ENCODE measurements around the gene CFAP74.

Gene CFAP74

GRCh38 chr1:2039251-2039650, 35.7 kb upstream of the CFAP74 start:
- DNase-seq (ENCODE audit: low spot score), result no peak

GRCh38 chr1:2038229-2038628, 34.6 kb upstream of the CFAP74 start:
- no peak for DNase-seq (ENCODE audit: low spot score)

- no peak for DNase-seq (ENCODE audit: low spot score)
These were observed 33.9 kb upstream of the CFAP74 start for GRCh38 chr1:2037314-2037979.

- no peak for DNase-seq (ENCODE audit: low spot score)
These were observed 32.7 kb upstream of the CFAP74 start for GRCh38 chr1:2036287-2036686.

- no peak for DNase-seq (ENCODE audit: low spot score)
These were observed 29.6 kb upstream of the CFAP74 start for GRCh38 chr1:2033165-2033564.

- no peak for DNase-seq (ENCODE audit: low spot score)
These were observed 29.2 kb upstream of the CFAP74 start for GRCh38 chr1:2032737-2033136.

GRCh38 chr1:2031546-2032540, 28.3 kb upstream of the CFAP74 start:
- DNase-seq (ENCODE audit: low spot score), result no peak

GRCh38 chr1:2030076-2030871, 26.7 kb upstream of the CFAP74 start:
- no peak for DNase-seq (ENCODE audit: low spot score)

DNA sequence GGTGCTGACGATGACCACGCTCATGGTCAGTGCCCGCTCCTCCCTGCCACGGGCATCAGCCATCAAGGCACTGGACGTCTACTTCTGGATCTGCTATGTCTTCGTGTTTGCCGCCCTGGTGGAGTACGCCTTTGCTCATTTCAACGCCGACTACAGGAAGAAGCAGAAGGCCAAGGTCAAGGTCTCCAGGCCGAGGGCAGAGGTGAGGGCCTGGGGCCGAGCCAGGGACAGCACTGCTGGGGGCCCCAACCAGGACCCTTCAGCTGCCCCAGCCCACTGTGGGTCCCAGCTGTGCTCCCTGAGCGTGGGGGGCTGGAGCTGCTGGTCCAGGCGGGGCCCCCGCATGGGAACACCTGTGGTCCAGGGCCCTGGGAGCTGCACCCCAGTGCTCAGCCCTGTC, 26.0 kb upstream of the CFAP74 start:
- no peak for DNase-seq (ENCODE audit: low spot score)

- no peak for DNase-seq (ENCODE audit: low spot score)
These were observed 25.4 kb upstream of the CFAP74 start for GRCh38 chr1:2028870-2029560.

DNA sequence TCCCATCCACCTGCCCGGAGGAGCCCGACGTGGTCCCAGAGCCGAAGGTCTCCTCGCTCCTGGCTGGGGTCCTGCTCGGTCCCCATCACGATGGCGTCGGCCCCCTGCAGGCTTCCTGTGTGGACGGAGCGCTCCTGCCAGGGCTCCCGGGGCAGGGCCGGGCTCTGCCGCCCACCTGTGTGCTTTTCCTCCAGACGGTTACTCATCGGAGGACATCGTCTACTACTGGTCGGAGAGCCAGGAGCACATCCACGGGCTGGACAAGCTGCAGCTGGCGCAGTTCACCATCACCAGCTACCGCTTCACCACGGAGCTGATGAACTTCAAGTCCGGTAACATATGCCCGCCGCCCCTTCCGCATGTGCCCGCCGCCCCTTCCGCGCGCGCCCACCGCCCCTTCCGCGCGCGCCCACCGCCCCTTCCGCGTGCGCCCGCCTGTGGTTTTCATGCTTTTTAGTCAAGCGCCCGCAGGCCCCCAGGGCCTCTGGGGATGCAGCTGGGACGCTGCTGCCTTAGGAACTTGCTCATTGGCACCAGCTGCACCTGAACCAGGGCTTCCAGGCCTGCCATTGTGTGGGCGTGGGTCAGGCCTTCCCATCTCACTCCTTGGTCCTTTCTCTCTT, 24.5 kb upstream of the CFAP74 start:
- DNase-seq (ENCODE audit: low spot score), result no peak

- DNase-seq (ENCODE audit: low spot score), result no peak
These were observed 21.9 kb upstream of the CFAP74 start for GRCh38 chr1:2025491-2025981.

DNA sequence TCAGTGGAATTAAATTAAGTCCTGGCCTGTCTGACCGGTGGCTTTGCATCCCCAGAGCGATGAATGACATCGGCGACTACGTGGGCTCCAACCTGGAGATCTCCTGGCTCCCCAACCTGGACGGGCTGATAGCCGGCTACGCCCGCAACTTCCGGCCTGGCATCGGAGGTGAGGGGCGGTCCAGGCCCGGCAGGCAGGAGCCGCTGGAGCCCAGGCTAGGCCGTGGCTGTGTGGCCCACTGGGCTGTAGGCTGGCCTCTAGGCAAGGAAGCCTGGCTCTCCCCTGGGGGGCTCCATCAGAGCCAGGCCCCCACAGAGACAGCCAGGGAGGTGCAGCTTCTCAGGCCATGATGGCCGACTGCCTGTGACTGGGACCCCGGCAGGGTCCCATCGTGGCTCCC, 21.3 kb upstream of the CFAP74 start:
- DNase-seq (ENCODE audit: low spot score), result no peak

DNA sequence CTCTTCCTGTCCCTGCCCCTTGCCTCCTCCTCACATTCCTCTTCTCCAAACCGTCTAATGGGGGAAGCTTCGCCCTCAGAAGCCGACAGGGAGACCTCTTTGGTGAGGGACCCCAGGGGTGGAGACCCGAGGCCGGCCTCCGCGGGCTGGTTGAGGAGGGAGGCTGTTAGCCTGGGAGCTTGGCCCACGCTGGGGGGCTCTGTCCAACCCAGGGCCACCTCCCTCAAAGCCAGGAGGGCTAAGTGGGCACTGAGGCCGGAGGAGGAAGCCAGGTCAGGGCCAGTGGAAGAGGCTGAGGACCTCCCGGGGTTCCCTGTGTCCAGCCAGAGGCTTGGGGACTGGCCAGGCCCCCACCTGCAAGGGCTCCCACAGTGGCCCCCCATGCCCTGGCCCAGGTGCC, 20.9 kb upstream of the CFAP74 start:
- DNase-seq (ENCODE audit: low spot score), result no peak

DNA sequence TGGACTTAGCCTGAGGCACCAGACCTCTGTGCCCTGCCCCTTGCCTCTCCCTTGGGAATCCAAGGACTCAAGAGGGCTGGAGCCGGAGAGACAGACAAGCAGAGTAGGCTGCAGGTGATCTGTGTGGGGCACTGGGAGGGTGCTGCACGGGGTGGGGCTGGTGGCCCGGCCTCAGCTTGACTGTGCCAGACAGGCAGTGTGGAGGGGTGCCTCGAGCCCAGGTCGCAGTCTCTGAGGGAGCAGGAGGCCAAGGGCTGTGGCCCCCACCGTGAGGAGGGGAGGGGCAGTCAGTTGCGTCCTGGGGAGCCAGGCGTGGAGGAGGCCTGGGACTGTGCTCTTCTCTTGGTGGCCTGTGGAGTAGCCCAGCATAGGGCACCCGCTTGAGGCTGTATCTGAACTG, 19.6 kb upstream of the CFAP74 start:
- DNase-seq (ENCODE audit: low spot score), result no peak

- DNase-seq (ENCODE audit: low spot score), result no peak
These were observed 18.6 kb upstream of the CFAP74 start for GRCh38 chr1:2022063-2022770.

DNA sequence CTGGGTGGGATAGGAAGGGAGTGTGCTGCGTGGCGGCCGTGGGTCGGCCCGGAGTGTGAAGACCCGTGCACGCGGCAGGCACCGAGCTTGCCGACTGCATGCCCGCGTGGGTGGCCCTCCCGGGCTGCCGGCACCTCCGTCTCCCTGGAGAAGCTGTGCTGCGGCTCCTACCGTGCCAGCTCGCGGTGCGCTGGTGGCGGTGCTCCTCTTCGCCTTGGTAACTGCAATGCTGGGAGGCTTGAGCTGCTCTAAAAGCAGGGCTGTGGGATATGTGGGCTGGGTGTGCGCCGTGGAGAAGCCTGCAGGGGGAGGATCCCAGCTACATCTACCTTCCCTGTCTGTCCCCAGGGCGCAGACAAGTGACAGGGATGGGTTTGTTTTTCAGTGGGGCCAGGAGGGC, 18.0 kb upstream of the CFAP74 start:
- no peak for DNase-seq (ENCODE audit: low spot score)

DNA sequence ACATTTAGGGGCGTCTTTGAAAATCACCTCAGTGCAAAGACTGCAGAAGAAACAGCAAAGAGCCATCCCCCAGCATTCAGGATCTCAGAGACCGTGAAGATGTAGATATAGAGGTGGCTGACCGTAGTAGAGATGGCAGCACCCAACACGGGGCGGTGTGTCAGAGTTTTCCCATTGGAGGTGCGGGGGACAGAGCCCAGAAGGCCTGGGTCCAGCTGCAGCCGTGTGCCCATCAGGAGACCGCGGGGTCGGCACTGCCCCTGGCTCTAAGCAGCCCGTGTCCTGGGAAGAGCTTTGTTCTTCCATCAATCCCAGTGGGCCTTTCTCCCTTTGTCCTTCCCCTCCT, 16.7 kb upstream of the CFAP74 start:
- DNase-seq (ENCODE audit: low spot score), result no peak

DNA sequence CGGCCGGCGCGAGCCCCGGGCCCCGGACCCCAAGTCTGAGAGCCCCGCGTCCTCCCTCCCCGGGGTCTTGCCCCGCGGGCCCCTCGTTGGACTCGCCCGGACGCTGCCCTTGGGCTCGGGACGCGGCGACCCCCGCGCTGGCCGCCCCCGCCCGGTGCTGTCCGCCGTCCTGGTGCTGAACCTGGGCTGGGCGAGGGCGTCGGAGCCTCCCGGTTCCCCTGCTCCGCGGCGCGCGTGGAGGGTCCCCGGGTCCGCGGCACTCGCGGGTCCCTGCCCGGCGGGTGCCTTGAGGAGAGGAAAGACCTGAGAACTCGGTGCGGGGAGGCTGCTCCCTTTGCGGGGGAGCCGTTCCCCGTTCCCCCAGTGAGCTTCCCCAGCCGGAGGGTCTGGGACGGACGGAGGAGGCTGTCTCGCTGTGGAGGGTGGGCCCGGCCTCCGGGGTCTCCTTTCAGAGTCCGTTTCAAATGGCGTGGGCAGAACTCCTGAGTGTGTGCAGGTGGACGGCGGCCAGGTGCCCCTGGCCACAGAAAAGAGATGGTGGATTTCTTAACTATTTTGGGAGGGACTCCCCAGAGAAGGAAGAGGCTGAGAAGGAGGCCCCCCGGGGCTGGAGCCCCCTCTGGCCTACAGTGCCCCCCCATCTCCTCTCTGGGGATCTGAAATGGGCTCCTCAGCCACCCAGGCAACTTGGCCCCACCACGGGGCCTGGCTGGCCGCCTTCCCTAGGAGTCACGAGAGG, 16.2 kb upstream of the CFAP74 start:
- DNase-seq (ENCODE audit: low spot score), result no peak

GRCh38 chr1:2019172-2019543, 15.6 kb upstream of the CFAP74 start, which contains the start of gene GABRD:
TSS of gene GABRD (plus strand) at chr1:2019345. CDS start at chr1:2019424, 79 bp downstream.
- DNase-seq (ENCODE audit: low spot score), result peak; percentile 70

Measured in AG08396 (cell line).